ENCODE data around the gene EIF1AD. TPM values are rescaled to one million over a fixed set of nuclear protein-coding genes. Genes with fewer than 3 reads are reported as not detected.

EIF1AD gene
- total and polyA plus RNA-seq, 2 of the 8 experiments (the other 6 are each of a cell fraction or from before 2014, with no cell fraction given): 32.6 to 39.9 TPM

DNA sequence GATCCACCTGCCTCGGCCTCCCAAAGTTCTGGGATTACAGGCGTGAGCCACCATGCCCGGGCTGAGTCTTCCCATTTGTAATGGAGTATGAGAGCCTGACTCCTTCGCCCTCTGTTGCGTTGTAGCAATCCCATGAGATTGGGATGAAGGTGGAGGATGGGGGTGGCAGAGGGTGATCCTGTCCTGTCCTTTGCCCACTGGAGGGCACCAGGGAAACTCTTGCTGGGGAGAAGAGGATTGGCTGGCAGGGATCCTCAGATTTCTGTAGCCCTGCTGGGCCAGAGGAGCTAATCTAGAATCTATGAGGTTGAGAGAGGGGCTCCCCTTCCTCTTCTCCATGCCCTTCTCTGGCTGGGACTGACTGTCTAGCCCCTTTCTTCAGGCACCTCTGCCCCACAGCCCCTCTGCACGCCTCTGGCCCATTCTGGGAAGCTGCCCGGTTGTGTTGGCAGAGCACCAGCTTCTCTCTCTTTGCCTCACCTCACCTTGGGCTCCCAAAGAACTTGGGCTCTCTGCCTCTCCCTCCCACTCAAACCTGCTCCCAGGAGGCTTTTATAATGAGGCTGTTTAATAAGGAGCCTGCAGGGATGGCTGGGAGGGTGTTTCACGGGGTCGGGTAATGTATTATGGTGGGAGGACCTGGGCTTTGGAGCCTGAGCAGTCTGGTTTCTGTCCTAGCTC is 33.8 kb upstream of the EIF1AD start:
- H3K4me1 ChIP-seq (replicated peaks in 1 of 4; ENCODE audit: control insufficient read depth in 3 of 4, insufficient read depth in 4 of 4, low read length in 3 of 4): no peaks in the 10 kb centered on the region
- no peak for FAIRE-seq
- H3K4me3 ChIP-seq (ENCODE audit: extremely low read depth in 1 of 4, insufficient read depth in 2 of 4, low read depth in 3 of 4, low read length in 4 of 4): no peak overlapping the region
- ChIA-PET CTCF (ENCODE audit: partially characterized antibody) (interaction anchor here (0.9 to 7.1 kb wide), 6 partner anchors 9 to 99 kb away, joined by 3 to 39 read pairs (median 4); no protein-coding TSS in a partner anchor), POLR2A (ENCODE audit: partially characterized antibody) (interaction anchor here (0.9 to 1.7 kb wide), 2 partner anchors 9 to 16 kb away, joined by 5 to 8 read pairs; partner anchors contain the start of gene SF3B2)
- H2AK5ac ChIP-seq (ENCODE audit: low read depth, low read length): no peak overlapping the region
- H2BK5ac ChIP-seq (ENCODE audit: low read depth, low read length): no peak overlapping the region
- H3K27ac ChIP-seq (ENCODE audit: low read depth, low read length): no peak overlapping the region
- H3K14ac ChIP-seq (ENCODE audit: insufficient read length): no peak overlapping the region
- H3K9ac ChIP-seq (replicated peaks in 1 of 4; ENCODE audit: extremely low read depth in 1 of 4, low read depth in 3 of 4, low read length in 3 of 4): no peak overlapping the region
- no peak overlapping the region for H3K4ac ChIP-seq (replicated peaks; ENCODE audit: insufficient read length, low read depth, low read length)
- no peak overlapping the region for H2BK20ac ChIP-seq (ENCODE audit: low read length)
- H3K23me2 ChIP-seq (ENCODE audit: low read depth, low read length): 0 out of 2 replicates have a peak, but pooled peaks cover 2% of the 10 kb centered on the region
- no peak overlapping the region for H2BK12ac ChIP-seq (ENCODE audit: low read depth, low read length)
- no peak overlapping the region for H3K23ac ChIP-seq (ENCODE audit: insufficient read length)
- H4K8ac ChIP-seq (ENCODE audit: extremely low read depth, insufficient read depth, low read length): no peak overlapping the region
- TF ChIP-seq ZNF274 (IDR thresholded peaks at IDR 0.05; ENCODE audit: borderline replicate concordance, extremely low read depth, low read length): no peak
- TF ChIP-seq NANOG (IDR thresholded peaks at IDR 0.05; ENCODE audit: insufficient read depth, low read depth, low read length, poor library complexity, severe bottlenecking): no peak
- TF ChIP-seq RFX5 (IDR thresholded peaks at IDR 0.05; ENCODE audit: borderline replicate concordance, low read depth, low read length): no peak
- TF ChIP-seq TAF1 (IDR thresholded peaks at IDR 0.05; ENCODE audit: low read depth, low read length): no peak
- no peak for TF ChIP-seq TBP (IDR thresholded peaks at IDR 0.05; ENCODE audit: low read depth, low read length)
- no peak for TF ChIP-seq NRF1 (IDR thresholded peaks at IDR 0.05; ENCODE audit: low read depth, low read length)
- no peak for TF ChIP-seq CBX8 (IDR thresholded peaks at IDR 0.05; ENCODE audit: borderline replicate concordance, low read depth, low read length)
- TF ChIP-seq CEBPB (IDR thresholded peaks at IDR 0.05; ENCODE audit: low read depth, low read length): no peak
- TF ChIP-seq ASH2L (IDR thresholded peaks at IDR 0.05; ENCODE audit: low read length): no peak
- no peak for TF ChIP-seq JUND (IDR thresholded peaks at IDR 0.05; ENCODE audit: low read length)
- no peak for TF ChIP-seq PHF8 (conservative IDR thresholded peaks at IDR 0.05; ENCODE audit: low read depth, low read length)
- H4K91ac ChIP-seq (replicated peaks; ENCODE audit: insufficient read length, low read length): no peak overlapping the region
- no peaks in the 10 kb centered on the region for H3K79me1 ChIP-seq (ENCODE audit: low read depth, low read length)
- H2AFZ ChIP-seq (ENCODE audit: low read length): no peak overlapping the region
- no peaks in the 10 kb centered on the region for H3K27me3 ChIP-seq (replicated peaks in 1 of 4; ENCODE audit: control insufficient read depth in 3 of 4, extremely low read depth in 1 of 4, insufficient read depth in 3 of 4, low read length in 3 of 4)
- H4K20me1 ChIP-seq (replicated peaks in 1 of 2; ENCODE audit: control insufficient read depth in 1 of 2, insufficient read depth in 2 of 2, low read length in 2 of 2): no peaks in the 10 kb centered on the region
- H3K18ac ChIP-seq (ENCODE audit: extremely low read depth, low read length): no peak overlapping the region
- H3K9me3 ChIP-seq (ENCODE audit: insufficient read depth in 2 of 2, low read depth in 1 of 2, low read length in 1 of 2): peaks cover 6 to 8% of the 10 kb centered on the region in 2 experiments
- no peak overlapping the region for H3K56ac ChIP-seq (replicated peaks; ENCODE audit: insufficient read length, low read depth, low read length)
- H4K5ac ChIP-seq (ENCODE audit: insufficient read length, low read depth, low read length): no peak overlapping the region
- H3K36me3 ChIP-seq (ENCODE audit: control insufficient read depth in 2 of 4, insufficient read depth in 4 of 4, low read length in 3 of 4): no peaks in the 10 kb centered on the region
- H2BK15ac ChIP-seq (ENCODE audit: low read length): no peak overlapping the region
- 85% methylated on average over 9 of the region's 9 CpGs; no CpG with 5 or more reads in 1 of the 2 experiments for WGBS, 2 experiments (ENCODE audit: extremely low coverage in 1 of 2, insufficient coverage in 1 of 2, insufficient read length in 1 of 2, insufficient replicate concordance in 2 of 2, low coverage in 1 of 2, low lambda C conversion rate in 2 of 2, missing lambda C conversion rate in 1 of 2)
- H3K79me2 ChIP-seq (ENCODE audit: control insufficient read depth in 1 of 2, insufficient read depth in 2 of 2, low read length in 2 of 2): no peaks in the 10 kb centered on the region
- no peak overlapping the region for H3K4me2 ChIP-seq (ENCODE audit: insufficient read depth in 1 of 2, low read depth in 2 of 2, low read length in 2 of 2)
- no peak for DNase-seq (ENCODE audit: low read depth in 1 of 2, low spot score in 2 of 2)
- no peak overlapping the region for H2BK120ac ChIP-seq (replicated peaks; ENCODE audit: low read depth, low read length)

Data from H1 (cell line).